SIG-M5 treated with dmso at 0.1 percent for 504 hours (cell line): ENCODE measurements around the gene TJP1.
"Not testable (repeated sequence)": the region's sequence is repeated elsewhere in the genome, so short reads cannot be mapped to it uniquely, and the experiment has no call there.

ENCODE experiments used
- DNase-seq: peaks from one replicate; lab custom pipeline; 2025; ENCODE audit not compliant: unreplicated experiment; lab: John Stamatoyannopoulos, UW

TJP1 gene

DNA sequence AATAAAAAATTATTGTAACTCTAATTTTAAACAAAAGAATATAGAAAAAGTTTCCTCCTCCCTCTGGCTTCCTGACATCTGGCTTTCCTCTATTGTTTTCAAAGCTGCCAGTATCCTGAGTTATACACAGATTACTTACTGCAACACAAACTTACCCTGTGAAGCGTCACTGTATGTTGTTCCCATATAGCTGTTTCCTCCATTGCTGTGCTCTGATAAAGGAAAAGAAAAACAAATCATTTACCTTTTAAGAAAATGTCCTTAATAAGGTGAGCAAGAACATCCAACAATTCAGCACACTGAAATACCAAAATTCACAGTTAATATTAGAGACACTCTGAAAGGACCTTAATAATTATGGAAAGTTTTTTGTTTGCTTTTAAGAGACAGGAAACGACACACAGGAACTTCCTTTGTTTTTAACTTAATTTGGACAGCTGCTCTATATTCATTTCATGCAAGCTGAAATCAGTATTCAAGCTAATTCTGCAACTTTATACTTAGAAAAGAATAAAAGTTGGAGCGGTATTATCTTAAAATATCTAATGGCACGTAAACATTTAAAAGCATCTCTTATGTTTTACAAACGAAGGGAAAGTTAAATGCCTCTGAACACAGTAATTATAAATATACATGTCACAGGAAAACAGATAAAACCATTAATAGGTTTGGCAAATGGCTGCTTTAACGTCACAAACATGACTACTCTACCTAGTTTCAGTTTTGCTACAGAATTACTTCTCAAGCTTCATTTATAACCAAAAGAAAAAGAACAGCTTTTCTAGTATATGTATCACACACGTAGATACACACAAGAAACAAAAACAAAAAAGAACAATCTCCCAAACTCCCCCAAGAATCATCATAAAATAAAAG lies 21.5 kb downstream of the TJP1 start:
- no peak for DNase-seq

DNA sequence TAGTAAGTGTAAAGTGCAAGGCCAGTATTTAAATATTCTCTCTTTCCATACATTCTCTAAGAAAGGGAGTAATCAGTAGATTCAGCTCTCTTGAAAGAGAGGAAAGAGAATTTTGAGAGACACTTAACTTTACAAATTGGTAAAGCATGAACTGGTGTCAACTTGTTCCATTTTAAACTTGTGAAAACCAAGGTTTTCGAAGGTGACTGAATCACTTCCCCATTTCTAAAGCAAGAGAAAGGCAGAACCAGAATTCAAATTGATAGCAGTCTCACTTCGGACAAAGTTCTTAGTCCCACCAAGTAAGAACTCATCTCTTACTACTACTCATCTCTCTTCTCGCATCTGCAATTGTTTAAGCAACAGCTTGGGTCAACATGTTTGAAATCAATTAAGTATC lies 22.4 kb downstream of the TJP1 start:
- DNase-seq = no peak

DNA sequence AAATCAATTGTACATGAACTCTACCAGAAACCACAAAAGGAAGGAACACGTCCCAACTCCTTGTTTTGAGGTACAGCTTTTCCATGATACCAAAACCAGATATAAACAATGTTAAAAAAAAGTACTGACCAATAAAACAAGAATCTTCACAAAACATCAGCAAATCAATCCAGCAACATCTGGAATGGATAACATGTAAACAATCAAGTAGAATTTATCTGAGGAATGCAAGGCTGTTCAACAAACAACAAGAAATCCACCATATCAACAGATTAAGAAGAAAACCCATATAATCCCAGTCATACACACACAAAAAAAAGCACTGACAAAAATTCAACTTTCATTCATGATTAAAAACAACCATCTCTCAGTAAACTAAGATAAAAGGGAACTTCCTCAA lies 26.7 kb downstream of the TJP1 start:
- DNase-seq = no peak

DNA sequence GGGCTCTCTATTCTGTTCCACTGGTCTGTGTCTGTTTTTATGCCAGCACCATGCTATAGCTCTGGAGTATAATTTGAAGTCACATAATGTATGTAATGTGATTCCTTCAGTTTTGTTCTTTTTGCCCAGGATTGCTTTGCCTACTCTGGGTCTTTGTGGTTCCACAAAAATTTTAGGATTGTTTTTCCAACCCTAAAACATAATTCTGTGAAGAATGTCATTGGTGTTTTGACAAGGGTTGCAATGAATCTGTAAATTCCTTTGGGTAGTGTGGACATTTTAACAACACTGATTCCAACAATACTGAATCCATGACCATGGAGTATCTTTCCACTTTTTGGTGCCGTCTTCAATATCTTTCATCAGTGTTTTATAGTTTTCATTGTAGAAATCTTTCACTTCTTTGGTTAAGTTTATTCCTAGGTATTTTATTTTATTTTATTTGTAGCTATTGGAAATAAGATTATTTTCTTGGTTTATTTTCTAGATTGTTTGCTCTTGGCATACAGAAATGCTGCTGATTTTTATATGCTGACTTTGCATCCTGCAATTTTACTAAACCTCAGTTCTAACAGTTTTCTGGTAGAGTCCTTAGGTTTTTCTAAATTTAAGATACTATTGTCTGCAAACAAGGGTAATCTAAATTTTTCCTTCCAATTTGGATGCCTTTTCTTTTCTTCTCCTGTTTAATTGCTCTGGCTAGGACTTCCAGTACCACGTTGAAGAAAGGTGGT lies 29.7 kb downstream of the TJP1 start:
- no peak for DNase-seq

DNA sequence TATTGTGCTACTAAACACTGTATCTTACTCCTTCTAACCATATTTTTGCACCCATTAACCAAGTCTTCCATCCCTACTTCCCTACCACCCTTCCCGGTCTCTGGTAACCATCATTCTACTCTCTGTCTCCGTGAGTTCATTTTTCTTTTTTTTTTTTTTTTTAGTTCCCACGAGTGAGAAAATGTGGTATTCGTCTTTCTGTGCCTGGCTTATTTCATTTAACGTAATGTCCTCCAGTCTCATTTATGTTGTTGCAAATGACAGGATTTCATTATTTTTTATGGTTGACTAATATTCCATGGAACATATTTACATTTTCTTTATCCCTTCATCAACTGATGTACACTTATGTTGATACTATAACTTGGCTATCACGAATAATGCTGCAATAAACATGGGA lies 31.7 kb downstream of the TJP1 start:
- DNase-seq = no peak

DNA sequence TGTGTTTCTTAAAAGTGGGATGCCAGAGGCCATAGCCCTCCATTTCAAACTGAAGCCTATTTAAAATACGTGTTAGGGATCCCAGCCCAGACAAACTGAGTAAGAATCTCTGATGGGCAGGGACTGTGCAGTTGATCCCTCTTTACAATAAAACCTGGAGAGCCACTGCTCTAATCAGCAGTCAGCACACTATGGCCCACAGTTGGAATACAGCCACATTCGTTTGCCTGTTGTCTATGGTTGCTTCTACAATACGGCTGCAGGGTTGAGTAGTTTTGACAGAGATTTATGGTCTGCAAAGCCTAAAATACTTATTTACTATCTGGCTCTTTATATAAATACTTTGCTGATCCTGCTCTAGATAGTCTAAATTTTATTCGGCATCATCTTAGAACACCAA lies 32.4 kb downstream of the TJP1 start:
- no peak for DNase-seq

DNA sequence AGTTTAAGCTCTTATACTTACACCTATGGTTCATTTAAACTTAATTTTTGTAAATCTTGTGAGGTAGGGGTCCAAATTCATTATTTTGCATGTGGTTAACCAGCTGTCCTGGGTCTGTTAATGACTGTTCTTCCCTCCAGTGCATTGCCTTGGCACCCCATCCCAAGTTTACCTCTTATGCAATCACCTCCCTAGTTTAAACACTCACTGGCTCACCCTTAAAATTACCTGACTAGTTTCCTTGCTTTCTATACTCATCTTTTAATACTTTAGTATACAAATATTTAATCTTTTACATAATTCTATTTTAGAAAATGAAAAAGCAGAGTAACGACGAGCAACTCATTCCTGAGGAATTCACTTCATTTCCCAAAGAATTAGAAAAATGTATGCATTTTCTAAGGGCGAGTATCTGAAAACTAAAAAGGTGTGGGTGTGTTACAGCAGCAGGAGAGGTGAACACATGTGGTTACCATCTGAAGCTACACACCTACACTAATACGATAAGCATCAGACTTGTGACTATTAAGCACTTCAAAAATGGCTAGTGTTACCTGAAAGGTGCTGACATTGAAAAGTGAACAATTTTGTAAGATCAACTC lies 33.7 kb downstream of the TJP1 start:
- no peak for DNase-seq

DNA sequence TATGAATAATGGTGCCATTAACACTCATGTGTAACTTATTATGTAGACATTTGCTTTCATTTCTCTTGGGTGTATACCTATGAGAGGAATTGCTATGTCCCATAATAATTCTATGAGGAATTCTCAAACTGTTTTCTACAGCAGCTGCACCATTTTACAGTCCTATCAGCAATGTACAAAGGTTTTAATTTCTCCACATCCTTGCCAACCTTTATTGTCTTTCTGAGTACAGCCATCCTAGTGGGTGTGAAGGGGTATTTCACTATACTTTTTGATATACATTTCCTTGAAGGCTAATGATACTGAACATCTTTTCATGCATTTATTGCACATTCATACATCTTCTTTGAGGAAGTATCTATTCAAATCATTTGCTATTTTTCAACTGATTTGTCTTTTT lies 34.5 kb downstream of the TJP1 start:
- DNase-seq = no peak

DNA sequence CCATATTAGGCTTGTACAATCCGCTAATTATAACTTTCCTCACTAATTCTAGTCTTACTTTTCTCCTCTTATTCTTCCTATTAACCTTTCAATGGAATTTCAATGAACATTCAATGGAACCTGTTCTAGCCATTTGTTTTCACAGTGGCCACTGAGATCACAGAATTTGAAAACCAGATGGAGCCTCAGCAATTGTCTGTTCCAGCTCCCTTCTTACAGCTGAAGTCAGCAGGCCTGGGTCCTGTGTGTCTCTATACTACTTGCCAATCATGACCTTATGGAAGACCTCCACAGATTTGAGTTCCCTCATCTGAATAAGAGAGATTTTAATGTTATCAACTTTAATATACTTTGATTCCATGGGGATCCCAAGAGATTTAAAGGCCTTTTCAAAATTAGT lies 36.6 kb downstream of the TJP1 start:
- DNase-seq = no peak

DNA sequence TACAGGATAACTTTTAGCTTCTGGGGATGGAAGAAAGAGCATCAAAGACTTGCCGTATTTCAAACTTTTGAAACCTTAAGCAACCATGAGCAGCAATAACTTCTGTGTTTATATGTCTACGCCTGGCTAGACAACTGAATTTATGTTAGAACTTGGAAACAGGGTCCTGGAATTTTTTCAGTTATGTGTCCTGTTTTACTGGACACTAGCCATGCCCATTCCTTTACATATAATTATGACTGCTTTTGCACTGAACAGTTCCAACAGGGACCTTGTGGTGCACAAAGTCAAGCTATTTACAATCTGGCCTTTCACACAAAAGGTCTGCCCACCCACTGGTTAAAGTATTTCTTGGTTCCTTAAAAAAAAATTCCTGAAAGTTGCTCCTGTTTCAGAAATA lies 37.1 kb downstream of the TJP1 start:
- no peak for DNase-seq

DNA sequence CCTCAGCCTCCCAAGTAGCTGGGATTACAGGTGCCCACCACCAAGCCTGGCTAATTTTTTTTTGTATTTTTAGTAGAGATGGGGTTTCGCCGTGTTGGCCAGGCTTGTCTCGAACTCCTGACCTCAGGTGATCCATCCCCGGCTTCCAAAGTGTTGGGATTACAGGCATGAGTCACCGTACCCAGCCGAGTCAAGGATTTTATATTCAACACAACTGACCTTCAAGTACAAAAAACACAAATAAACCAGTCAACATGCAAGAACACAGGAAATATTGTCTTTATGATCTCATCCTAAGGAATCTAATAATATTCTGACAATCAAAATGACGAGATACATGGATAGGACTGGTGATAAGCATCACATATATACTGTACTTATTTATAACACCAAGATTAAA lies 37.9 kb downstream of the TJP1 start:
- DNase-seq = no peak

DNA sequence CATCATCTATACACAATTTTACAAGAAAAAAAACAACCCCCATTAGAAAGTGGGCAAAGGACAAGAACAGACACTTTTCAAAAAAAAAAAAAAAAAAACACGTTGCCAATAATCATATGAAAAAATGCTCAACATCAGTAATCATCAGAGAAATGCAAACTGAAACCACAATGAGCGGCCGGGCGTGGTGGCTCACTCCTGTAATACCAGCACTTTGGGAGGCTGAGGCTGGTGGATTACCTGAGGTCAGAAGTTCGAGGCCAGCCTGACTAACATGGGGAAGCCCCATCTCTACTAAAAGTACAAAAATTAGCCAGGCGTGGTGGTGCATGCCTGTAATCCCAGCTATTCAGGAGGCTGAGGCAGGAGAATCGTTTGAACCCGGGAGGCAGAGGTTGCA lies 39.5 kb downstream of the TJP1 start:
- DNase-seq = not testable (repeated sequence)

DNA sequence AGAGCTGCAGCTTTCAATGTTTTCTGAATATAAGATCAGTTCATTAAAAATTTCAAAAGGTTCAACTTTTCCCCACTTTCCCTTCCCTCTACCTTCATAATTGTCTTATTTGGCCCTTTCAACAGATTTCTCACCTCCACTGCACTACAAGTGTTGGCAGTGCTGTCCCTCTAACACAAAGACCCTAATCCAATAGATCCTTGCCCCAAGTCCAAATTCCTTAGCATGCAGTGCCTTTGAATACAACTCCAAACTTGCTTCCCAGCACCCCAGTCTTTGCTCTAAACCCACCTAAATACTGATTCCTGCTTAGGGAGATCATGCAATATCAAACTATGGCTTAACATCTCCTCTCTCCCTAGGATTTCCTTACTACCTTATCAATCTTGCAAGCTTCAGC lies 43.9 kb downstream of the TJP1 start:
- DNase-seq = no peak

DNA sequence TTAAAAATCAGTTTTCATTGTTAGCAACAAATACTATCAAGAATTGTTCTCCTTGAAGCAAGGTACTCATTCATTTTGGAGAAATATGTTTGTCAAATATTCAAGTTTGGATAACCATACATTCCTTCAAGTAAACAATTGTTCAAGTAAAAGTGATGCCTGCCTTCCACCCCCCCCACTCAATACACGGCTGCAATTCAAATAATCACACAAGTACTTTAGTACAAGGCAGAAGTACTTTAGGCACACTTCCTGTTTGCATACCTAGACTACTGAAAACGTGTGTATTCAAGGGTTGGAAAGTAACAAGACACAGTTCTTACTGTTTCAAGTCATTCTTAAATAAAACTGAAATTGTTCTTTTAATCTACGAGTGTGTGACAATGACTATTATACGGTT lies 45.4 kb downstream of the TJP1 start:
- no peak for DNase-seq

DNA sequence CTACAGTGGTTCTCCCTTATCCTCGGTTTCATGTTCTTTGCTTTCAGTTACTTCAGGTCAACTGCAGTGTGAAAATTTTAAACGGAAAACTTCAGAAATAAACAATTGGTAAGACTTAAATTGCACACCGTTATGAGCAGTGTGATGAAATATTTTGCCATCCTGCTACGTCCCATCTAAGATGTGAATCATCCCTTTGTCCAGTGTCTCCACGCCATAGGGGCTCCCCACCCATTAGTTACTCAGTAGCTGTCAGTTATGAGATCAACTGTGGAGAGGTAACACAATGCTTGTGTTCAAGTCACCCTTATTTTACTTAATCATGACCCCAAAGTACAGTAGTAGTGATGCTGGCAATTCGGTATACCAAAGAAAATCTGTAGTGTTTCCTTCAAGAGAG lies 47.4 kb downstream of the TJP1 start:
- no peak for DNase-seq

DNA sequence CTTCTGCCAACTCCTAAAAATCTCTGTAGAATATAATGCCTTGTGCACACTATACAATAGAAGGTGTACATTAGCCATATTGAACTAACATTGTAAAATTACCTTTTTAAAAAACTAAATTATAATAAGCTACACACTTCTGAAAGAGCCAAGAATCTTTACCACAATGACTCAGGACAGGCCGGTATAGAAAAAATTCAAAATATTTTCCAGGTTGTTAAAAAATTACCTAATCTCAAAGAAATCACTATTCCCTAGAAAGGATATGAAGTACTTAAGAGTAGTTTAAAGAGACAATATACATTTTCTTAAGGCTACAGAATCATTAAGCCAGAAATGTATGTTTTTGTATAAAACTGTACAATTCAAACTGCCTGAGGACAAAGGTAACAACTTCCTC lies 48.5 kb downstream of the TJP1 start:
- no peak for DNase-seq

DNA sequence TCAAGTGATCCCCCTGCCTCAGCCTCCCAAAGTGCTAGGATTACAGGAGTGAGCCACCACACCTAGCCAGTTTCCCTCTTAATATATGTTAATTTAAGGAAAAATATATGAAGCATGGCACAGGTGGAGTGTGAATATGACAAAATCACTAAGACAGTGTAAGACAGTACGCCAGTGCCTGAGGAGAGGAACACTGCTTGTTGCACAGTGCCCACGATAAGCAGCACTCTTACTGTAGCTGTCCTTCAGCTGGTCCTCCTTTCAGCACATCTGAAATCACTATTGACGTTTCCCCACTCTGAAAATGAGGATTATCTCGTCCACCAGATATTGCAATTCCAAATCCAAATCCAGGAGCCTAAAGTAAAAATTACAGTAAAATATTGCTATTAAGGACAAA lies 49.3 kb downstream of the TJP1 start:
- no peak for DNase-seq

DNA sequence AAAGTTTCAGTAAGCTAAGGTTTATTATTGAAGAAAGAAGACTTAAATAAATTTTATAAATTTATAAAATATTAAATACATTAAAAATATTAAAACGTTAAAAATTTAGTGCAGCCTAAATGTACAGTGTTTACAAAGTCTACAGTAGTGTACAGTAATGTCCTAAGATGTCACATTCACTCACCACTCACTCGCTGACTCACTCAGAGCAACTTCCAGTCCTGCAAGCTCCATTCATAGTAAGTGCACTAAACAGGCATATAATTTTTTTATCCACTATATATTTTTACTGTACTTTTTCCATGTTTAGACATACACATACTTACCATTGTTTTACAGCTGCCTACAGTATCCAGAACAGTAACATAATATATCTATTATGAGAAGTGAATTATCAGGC lies 51.5 kb downstream of the TJP1 start:
- DNase-seq = no peak

DNA sequence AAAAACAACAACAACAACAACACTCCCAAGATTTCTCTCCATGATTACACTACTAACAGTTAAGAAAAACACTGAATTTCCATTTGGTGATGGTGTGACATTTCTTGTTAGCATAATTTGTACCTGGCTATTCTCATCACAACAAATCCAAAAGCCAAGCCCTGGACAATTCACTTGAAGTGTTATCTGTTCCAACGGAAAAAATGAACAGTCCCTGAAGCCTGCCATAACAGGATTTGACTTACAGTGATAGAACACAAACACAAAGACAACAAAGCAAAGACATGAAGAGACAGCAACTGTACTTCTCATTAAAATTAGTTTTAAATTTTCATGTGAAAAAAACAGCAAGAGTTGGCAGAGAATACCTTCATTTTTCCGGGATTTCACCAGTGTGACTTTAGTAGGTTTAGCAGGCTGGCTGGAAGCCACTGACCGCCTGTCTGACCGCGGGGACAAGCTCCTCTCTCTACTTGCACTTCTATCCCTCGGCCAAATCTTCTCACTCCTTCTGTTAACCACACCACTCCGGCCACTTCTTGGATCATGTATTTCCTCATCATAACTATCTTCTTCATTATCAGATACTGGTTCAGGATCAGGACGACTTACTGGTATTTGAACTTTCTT lies 56.3 kb downstream of the TJP1 start:
- no peak for DNase-seq

DNA sequence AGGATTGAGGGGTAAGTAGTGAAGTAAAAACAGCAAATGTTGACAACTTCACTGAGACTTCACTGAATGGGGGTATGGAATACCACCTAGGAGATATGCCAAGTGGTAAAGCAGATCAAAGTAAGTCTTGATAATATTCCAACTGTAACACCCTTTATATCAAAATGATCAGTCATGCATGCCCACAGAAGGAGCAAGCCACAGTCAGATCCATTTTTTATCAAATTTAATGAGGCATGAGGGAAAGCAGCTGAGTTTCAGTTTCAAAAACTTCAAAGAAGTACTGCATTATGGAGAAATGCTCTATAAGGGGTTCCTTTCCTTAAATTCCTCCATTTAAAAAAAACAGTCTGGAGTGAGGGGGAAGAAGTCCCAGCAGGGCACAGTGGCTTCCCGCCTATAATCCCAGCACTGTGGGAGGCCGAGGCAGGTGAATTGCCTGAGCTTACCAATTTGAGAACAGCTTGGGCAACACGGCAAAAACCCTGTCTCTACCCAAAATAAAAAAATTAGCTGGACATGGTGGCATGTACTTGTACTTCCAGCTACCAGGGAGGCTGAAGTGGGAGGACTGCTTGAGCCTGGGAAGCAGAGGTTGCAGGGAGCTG lies 56.9 kb downstream of the TJP1 start:
- DNase-seq = no peak

DNA sequence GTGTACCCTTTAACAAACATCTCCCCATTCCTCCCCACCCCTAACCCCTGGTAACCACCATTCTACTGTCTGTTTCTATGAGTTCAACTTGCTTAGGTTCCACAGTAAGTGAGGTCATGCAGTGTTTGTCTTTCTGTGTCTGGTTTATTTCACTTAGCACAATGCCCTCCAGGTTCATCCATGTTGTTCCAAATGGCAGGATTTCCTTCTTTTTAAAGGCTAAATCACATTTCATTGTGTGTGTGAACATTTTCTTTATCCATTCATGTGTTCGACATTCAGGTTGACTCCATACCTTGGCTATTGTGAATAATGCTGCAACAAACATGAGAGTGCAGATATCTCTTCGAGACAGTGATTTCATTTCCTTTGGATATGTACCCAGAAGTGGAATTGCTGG lies 62.7 kb downstream of the TJP1 start:
- DNase-seq = no peak
